Common myeloid progenitor, CD34-positive (primary cell): Measurements from ENCODE around the gene PTPN14.

ENCODE experiments used
- CTCF ChIA-PET: fragments of 350-600 bp; sonication (Branson Sonifier 250); formaldehyde crosslinking; loops from one replicate; lab custom pipeline; 2021; ENCODE audit warnings: antibody characterized with exemption; lab: Charles Lee
- POLR2A ChIA-PET: fragments of 350-600 bp; sonication (Branson Sonifier 250); formaldehyde crosslinking; loops from one replicate; lab custom pipeline; 2021; ENCODE audit warnings: antibody characterized with exemption; lab: Charles Lee
- DNase-seq, 3 donors: peaks; one replicate each; pipeline versions ENCODE4 v3.0.0 to v3.0.0-alpha.2; 2013
- H3K27ac ChIP-seq, 2 experiments: 1 replicate in 1 of 2; 2 replicates in 1 of 2; pipeline ENCODE4 v1.7.0; 2013; ENCODE audit warnings: inconsistent platforms in 2 of 2, low read length in 2 of 2, mild to moderate bottlenecking in 2 of 2, low read depth in 1 of 2, moderate library complexity in 1 of 2; ENCODE audit not compliant: severe bottlenecking in 2 of 2, insufficient read depth in 1 of 2, poor library complexity in 1 of 2
- H3K27me3 ChIP-seq, 5 experiments: replicated peaks in 2 of 5; 1 replicate in 3 of 5; 2 replicates in 2 of 5; pipeline versions ENCODE4 v1.6.1 to v1.7.0; 2013; ENCODE audit warnings: low read length in 4 of 5, mild to moderate bottlenecking in 2 of 5, moderate library complexity in 2 of 5, inconsistent platforms in 1 of 5; ENCODE audit not compliant: insufficient read depth in 5 of 5, control insufficient read depth in 4 of 5
- H3K36me3 ChIP-seq, 4 experiments: 1 replicate in 2 of 4; 2 replicates in 2 of 4; pipeline versions ENCODE4 v1.6.1 to v1.7.0; 2013; ENCODE audit warnings: low read length in 3 of 4, control low read depth in 1 of 4, mild to moderate bottlenecking in 1 of 4; ENCODE audit not compliant: control insufficient read depth in 4 of 4, insufficient read depth in 4 of 4
- H3K4me1 ChIP-seq, 4 experiments: 1 replicate in 3 of 4; 2 replicates in 1 of 4; pipeline versions ENCODE4 v1.6.1 to v1.7.1; 2013; ENCODE audit warnings: low read length in 3 of 4, mild to moderate bottlenecking in 3 of 4, control low read depth in 1 of 4, inconsistent platforms in 1 of 4, moderate library complexity in 1 of 4; ENCODE audit not compliant: control insufficient read depth in 4 of 4, insufficient read depth in 4 of 4; ENCODE audit errors: control extremely low read depth in 1 of 4
- H3K4me3 ChIP-seq, 7 experiments: 1 replicate in 4 of 7; 2 replicates in 3 of 7; pipeline versions ENCODE4 v1.5.1 to v1.7.0; 2013; ENCODE audit warnings: mild to moderate bottlenecking in 7 of 7, low read length in 6 of 7, moderate library complexity in 6 of 7, inconsistent platforms in 2 of 7, low read depth in 2 of 7, control low read depth in 1 of 7; ENCODE audit not compliant: insufficient read depth in 4 of 7, control insufficient read depth in 1 of 7; ENCODE audit errors: extremely low read depth in 1 of 7
- H3K9me3 ChIP-seq, 5 experiments: 1 replicate in 4 of 5; 2 replicates in 1 of 5; pipeline versions ENCODE4 v1.6.1 to v1.7.1; 2013; ENCODE audit warnings: low read length in 4 of 5, mild to moderate bottlenecking in 2 of 5, inconsistent platforms in 1 of 5, low read depth in 1 of 5, moderate library complexity in 1 of 5; ENCODE audit not compliant: control insufficient read depth in 4 of 5, insufficient read depth in 2 of 5; ENCODE audit errors: control extremely low read depth in 1 of 5
- WGBS: methylation state at CpG from one replicate; pipeline ENCODE4 v1.1.5; 2013; ENCODE audit not compliant: insufficient coverage; 5-methylcytosine and 5-hydroxymethylcytosine counted together

Gene PTPN14

GRCh38 chr1:214542275-214543199, 8.9 kb downstream of the PTPN14 start:
- Histone ChIP-seq H3K27me3 (peaks cover 0 to 8% (median 0%) of the 10 kb centered on the region in 5 experiments), H3K4me1 (peaks cover 0 to 4% (median 0%) of the 10 kb centered on the region in 4 experiments), H3K9me3 (no peaks in the 10 kb centered on the region), H3K27ac (no peak overlapping the region), H3K4me3 (no peak overlapping the region), H3K36me3 (no peaks in the 10 kb centered on the region)
- no peak for DNase-seq
- ChIA-PET POLR2A (no interaction called here), CTCF (interaction anchor here (1.2 to 1.3 kb wide), 2 partner anchors 11 to 38 kb away, joined by 3 read pairs; no protein-coding TSS in a partner anchor)
- WGBS = 100% methylated on average over 5 of the region's 11 CpGs

GRCh38 chr1:214541693-214542092, 9.7 kb downstream of the PTPN14 start:
- Histone ChIP-seq H3K9me3 (no peaks in the 10 kb centered on the region), H3K27ac (no peak overlapping the region), H3K27me3 (peaks cover 0 to 6% (median 0%) of the 10 kb centered on the region in 5 experiments), H3K36me3 (no peaks in the 10 kb centered on the region), H3K4me3 (no peak overlapping the region), H3K4me1 (peaks cover 0 to 4% (median 0%) of the 10 kb centered on the region in 4 experiments)
- ChIA-PET CTCF (interaction anchor here (0.7 to 1.2 kb wide), 3 partner anchors 12 to 77 kb away, joined by 3 read pairs; no protein-coding TSS in a partner anchor), POLR2A (no interaction called here)
- no peak for DNase-seq
- WGBS = no CpG with 5 or more reads among the region's 2 CpGs

GRCh38 chr1:214541206-214541605, 10.2 kb downstream of the PTPN14 start:
- Histone ChIP-seq H3K36me3 (no peaks in the 10 kb centered on the region), H3K4me3 (no peak overlapping the region), H3K4me1 (peaks cover 0 to 4% (median 0%) of the 10 kb centered on the region in 4 experiments), H3K27ac (no peak overlapping the region), H3K27me3 (peaks cover 0 to 4% (median 0%) of the 10 kb centered on the region in 5 experiments), H3K9me3 (no peaks in the 10 kb centered on the region)
- no CpG with 5 or more reads among the region's 2 CpGs for WGBS
- ChIA-PET POLR2A (no interaction called here), CTCF (interaction anchor here (0.7 to 1.2 kb wide), 3 partner anchors 12 to 77 kb away, joined by 3 read pairs; no protein-coding TSS in a partner anchor)
- DNase-seq = no peak

- 100% methylated on average over 1 of the region's 5 CpGs for WGBS
- ChIA-PET POLR2A (no interaction called here), CTCF (no interaction called here)
- H3K4me3 ChIP-seq = no peak overlapping the region
- peaks cover 0 to 4% (median 0%) of the 10 kb centered on the region in 5 experiments for H3K27me3 ChIP-seq
- H3K4me1 ChIP-seq = peaks cover 0 to 4% (median 0%) of the 10 kb centered on the region in 4 experiments
- H3K27ac ChIP-seq = no peak overlapping the region
- DNase-seq = no peak
- H3K9me3 ChIP-seq = no peaks in the 10 kb centered on the region
- no peaks in the 10 kb centered on the region for H3K36me3 ChIP-seq
Measured at GRCh38 chr1:214540324-214540723, 11.1 kb downstream of the PTPN14 start.

GRCh38 chr1:214538496-214538895, 12.9 kb downstream of the PTPN14 start:
- Histone ChIP-seq H3K27ac (no peak overlapping the region), H3K27me3 (peaks cover 0 to 4% (median 0%) of the 10 kb centered on the region in 5 experiments), H3K4me3 (no peak overlapping the region), H3K9me3 (no peaks in the 10 kb centered on the region), H3K36me3 (no peaks in the 10 kb centered on the region), H3K4me1 (no peaks in the 10 kb centered on the region)
- POLR2A ChIA-PET = no interaction called here
- no peak for DNase-seq
- no CpG with 5 or more reads among the region's 3 CpGs for WGBS
- CTCF ChIA-PET = interaction anchor here (0.7 to 1.2 kb wide), 2 partner anchors 11 to 17 kb away, joined by 3 to 4 read pairs; no protein-coding TSS in a partner anchor

- Histone ChIP-seq H3K27me3 (peaks cover 0 to 4% (median 0%) of the 10 kb centered on the region in 5 experiments), H3K4me3 (no peak overlapping the region), H3K36me3 (no peaks in the 10 kb centered on the region), H3K4me1 (no peaks in the 10 kb centered on the region), H3K27ac (no peak overlapping the region), H3K9me3 (no peaks in the 10 kb centered on the region)
- ChIA-PET CTCF (no interaction called here), POLR2A (no interaction called here)
- no peak for DNase-seq
- WGBS = no CpG with 5 or more reads among the region's 4 CpGs
Measured at GRCh38 chr1:214537872-214538473, 13.4 kb downstream of the PTPN14 start.
